IMR-90 (cell line): ENCODE data around the gene PTGR2. TPM values are rescaled to one million over a fixed set of nuclear protein-coding genes. Genes with fewer than 3 reads are reported as not detected.
"Not testable (repeated sequence)": the region's sequence is repeated elsewhere in the genome, so short reads cannot be mapped to it uniquely, and the experiment has no call there.

Experiments
- ATAC-seq: fragments of 200-7000 bp; cut with Tn5 transposase; 2 replicates; pipeline ENCODE4 v1.9.1; 2020; ENCODE audit warnings: low read depth, mild to moderate bottlenecking, moderate library complexity
- BruUV-seq: library from RNA; stranded (reverse); fragments of 400-500 nt; replicated peaks from 2 replicates; lab custom pipeline; 2021; lab: Mats Ljungman, UMichigan
- CTCF ChIA-PET: fragments of 300-600 bp; formaldehyde crosslinking; extraction: SDS; loops from one replicate; lab custom pipeline; 2021; ENCODE audit warnings: antibody characterized with exemption; lab: Yijun Ruan, JAX
- POLR2A ChIA-PET: fragments of 300-600 bp; sonication (Branson Sonifier 250); formaldehyde crosslinking; loops from one replicate; lab custom pipeline; 2022; ENCODE audit warnings: antibody characterized with exemption; ENCODE audit not compliant: unreplicated experiment; lab: Charles Lee
- DNase-seq: peaks from one replicate; pipeline ENCODE4 v3.0.0; 2013
- H2AFZ ChIP-seq: replicated peaks from 2 replicates; pipeline ENCODE3; 2013; ENCODE audit warnings: low read length, mild to moderate bottlenecking; ENCODE audit not compliant: poor library complexity
- H2AK5ac ChIP-seq: 2 replicates; pipeline ENCODE4 v1.6.1; 2013; ENCODE audit warnings: low read depth, low read length, inconsistent platforms
- H2AK9ac ChIP-seq: replicated peaks from 2 replicates; pipeline ENCODE3; 2013; ENCODE audit warnings: mild to moderate bottlenecking, low read depth, low read length, moderate library complexity; ENCODE audit not compliant: poor library complexity
- H2BK120ac ChIP-seq: 2 replicates; pipeline ENCODE4 v1.6.1; 2013; ENCODE audit warnings: low read depth, low read length, inconsistent platforms
- H2BK15ac ChIP-seq: 3 replicates; pipeline ENCODE4 v1.6.1; 2013; ENCODE audit warnings: low read depth, low read length, inconsistent platforms
- H2BK20ac ChIP-seq: 2 replicates; pipeline ENCODE4 v1.6.1; 2013; ENCODE audit warnings: low read depth, mild to moderate bottlenecking, inconsistent platforms, low read length, moderate library complexity
- H2BK5ac ChIP-seq: 2 replicates; pipeline ENCODE4 v1.6.1; 2013; ENCODE audit warnings: mild to moderate bottlenecking, low read depth, low read length, inconsistent platforms; ENCODE audit not compliant: poor library complexity, severe bottlenecking
- H3K14ac ChIP-seq: replicated peaks from 2 replicates; pipeline ENCODE4 v1.6.1; 2013; ENCODE audit warnings: low read depth, low read length, inconsistent platforms
- H3K18ac ChIP-seq: 2 replicates; pipeline ENCODE4 v1.6.1; 2013; ENCODE audit warnings: low read depth, low read length, control low read depth
- H3K23ac ChIP-seq: 2 replicates; pipeline ENCODE4 v1.6.1; 2013; ENCODE audit warnings: low read depth, low read length, inconsistent platforms
- H3K27ac ChIP-seq: 2 replicates; pipeline ENCODE4 v1.5.1; 2013; ENCODE audit warnings: mild to moderate bottlenecking, control low read depth, low read length; ENCODE audit not compliant: insufficient read depth
- H3K27me3 ChIP-seq: 2 replicates; pipeline ENCODE4 v1.6.1; 2013; ENCODE audit warnings: low read length; ENCODE audit not compliant: control insufficient read depth, insufficient read depth
- H3K36me3 ChIP-seq: 2 replicates; pipeline ENCODE4 v1.6.1; 2013; ENCODE audit warnings: low read length, mixed read lengths; ENCODE audit not compliant: control insufficient read depth, insufficient read depth
- H3K4ac ChIP-seq: 2 replicates; pipeline ENCODE4 v1.6.1; 2013; ENCODE audit warnings: low read depth, low read length, inconsistent platforms
- H3K4me1 ChIP-seq: 2 replicates; pipeline ENCODE4 v1.6.1; 2013; ENCODE audit warnings: low read length, mixed read lengths; ENCODE audit not compliant: control insufficient read depth, insufficient read depth
- H3K4me2 ChIP-seq: 2 replicates; pipeline ENCODE4 v1.6.1; 2013; ENCODE audit warnings: low read depth, mild to moderate bottlenecking, control low read depth, low read length, moderate library complexity
- H3K4me3 ChIP-seq: 2 replicates; pipeline ENCODE4 v1.5.1; 2013; ENCODE audit warnings: low read depth, mild to moderate bottlenecking, control low read depth, low read length, moderate library complexity; ENCODE audit not compliant: insufficient read depth
- H3K56ac ChIP-seq: 2 replicates; pipeline ENCODE4 v1.6.1; 2013; ENCODE audit warnings: low read length, inconsistent platforms; ENCODE audit not compliant: insufficient read depth; ENCODE audit errors: extremely low read depth
- H3K79me1 ChIP-seq, 2 experiments: 2 replicates each; pipeline ENCODE4 v1.6.1; 2013; ENCODE audit warnings: low read length in 2 of 2, inconsistent platforms in 1 of 2, low read depth in 1 of 2
- H3K9ac ChIP-seq: 2 replicates; pipeline ENCODE4 v1.6.1; 2013; ENCODE audit warnings: low read depth, low read length, control low read depth
- H3K9me1 ChIP-seq: 2 replicates; pipeline ENCODE4 v1.6.1; 2013; ENCODE audit warnings: low read length, inconsistent platforms; ENCODE audit not compliant: insufficient read depth
- H3K9me3 ChIP-seq: 2 replicates; pipeline ENCODE4 v1.6.1; 2013; ENCODE audit warnings: low read length; ENCODE audit not compliant: control insufficient read depth, insufficient read depth
- H4K20me1 ChIP-seq: 2 replicates; pipeline ENCODE4 v1.6.1; 2013; ENCODE audit warnings: low read length, inconsistent platforms; ENCODE audit not compliant: insufficient read depth
- H4K5ac ChIP-seq: 2 replicates; pipeline ENCODE4 v1.6.1; 2013; ENCODE audit warnings: mild to moderate bottlenecking, low read depth, low read length, control low read depth
- H4K8ac ChIP-seq, 2 experiments: 2 replicates each; pipeline ENCODE4 v1.6.1; 2013; ENCODE audit warnings: low read depth in 2 of 2, low read length in 2 of 2, control low read depth in 1 of 2, inconsistent platforms in 1 of 2
- H4K91ac ChIP-seq: 2 replicates; pipeline ENCODE4 v1.6.1; 2013; ENCODE audit warnings: low read depth, low read length, inconsistent platforms; ENCODE audit not compliant: insufficient read depth
- WGBS, 2 experiments: methylation state at CpG; one replicate each; pipeline versions ENCODE4 v1.1.5 to v1.1.7; 2013; ENCODE audit warnings: missing lambda C conversion rate in 2 of 2; ENCODE audit not compliant: insufficient read length in 1 of 2; ENCODE audit errors: extremely low coverage in 2 of 2; 5-methylcytosine and 5-hydroxymethylcytosine counted together
- dilution Hi-C: fragments of 300-500 bp; cut with HindIII; formaldehyde crosslinking; loops from one replicate; pipeline ENCODE4 v1.14.3; 2018; ENCODE audit warnings: low sequenced_read_pairs; ENCODE audit not compliant: unreplicated experiment
- in situ Hi-C: fragments of 300-500 bp; cut with MboI; formaldehyde crosslinking; loops from 3 replicates; pipeline ENCODE4 v1.14.3; 2019; ENCODE audit warnings: low sequenced_read_pairs, inconsistent platforms, mixed read lengths
- intact Hi-C: fragments of 100-400 bp; cut with micrococcal nuclease; formaldehyde crosslinking; loops from 2 replicates; pipeline ENCODE4 v1.10.0; 2022
- polyA plus RNA-seq, 3 experiments: library from polyadenylated mRNA; depleted of rRNA; stranded (reverse); fragments of >200 nt; gene quantifications; 2 replicates each; pipeline ENCODE4 v1.2.3, GENCODE V29; 2012; ENCODE audit warnings: low replicate concordance in 1 of 3
- total RNA-seq: library from RNA; depleted of rRNA; stranded (reverse); fragments of >200 nt; gene quantifications from 2 replicates; pipeline ENCODE4 v1.2.3, GENCODE V29; 2012

PTGR2 gene
- total and polyA plus RNA-seq, 2 of the 4 experiments (the other 2 are of a cell fraction), result 1.3 to 3.2 TPM

- H3K27ac ChIP-seq, H3K27me3 ChIP-seq, POLR2A ChIA-PET, dilution Hi-C loops, H3K23ac ChIP-seq, CTCF ChIA-PET, BruUV-seq, H3K9me3 ChIP-seq, H3K9ac ChIP-seq, intact Hi-C loops, H3K18ac ChIP-seq, H4K91ac ChIP-seq, ATAC-seq, H3K4me3 ChIP-seq, H2AK5ac ChIP-seq, H4K5ac ChIP-seq, H3K4me1 ChIP-seq, H2AK9ac ChIP-seq, H3K4me2 ChIP-seq, H2BK5ac ChIP-seq, H2BK15ac ChIP-seq, H3K14ac ChIP-seq, DNase-seq, H3K56ac ChIP-seq, in situ Hi-C loops, H2BK120ac ChIP-seq, H3K4ac ChIP-seq, H3K9me1 ChIP-seq, H4K8ac ChIP-seq, H2BK20ac ChIP-seq, H2AFZ ChIP-seq: not testable (repeated sequence)
- H4K20me1 ChIP-seq, result peaks cover 13% of the 10 kb centered on the region
- H3K36me3 ChIP-seq, result peaks cover 37% of the 10 kb centered on the region
- peaks cover 32 to 41% of the 10 kb centered on the region in 2 experiments for H3K79me1 ChIP-seq
- no CpG with 5 or more reads among the region's 2 CpGs for WGBS, 2 experiments
Observed at GRCh38 chr14:73919457-73919856, 67.8 kb downstream of the PTGR2 start.
